Measurements from ENCODE around the gene MS4A18. TPM values are rescaled to one million over a fixed set of nuclear protein-coding genes. Genes with fewer than 3 reads are reported as not detected.

The MS4A18 gene
- total RNA-seq, 1 donor from 2014 or later: not detected

GRCh38 chr11:60699284-60699691 is 25.2 kb upstream of the MS4A18 start, which contains the start of gene MS4A8:
TSS of gene MS4A8 (plus strand) at chr11:60699612. CDS start at chr11:60700861, 1,249 bp downstream.
- no peaks in the 10 kb centered on the region for H3K4me1 Mint-ChIP-seq (ENCODE audit: low read depth)
- peaks cover 7% of the 10 kb centered on the region for H3K9me3 Mint-ChIP-seq (ENCODE audit: low read depth)
- H3K27me3 Mint-ChIP-seq (ENCODE audit: low read depth): peaks cover 18% of the 10 kb centered on the region
- no peak for TF ChIP-seq CTCF (IDR thresholded peaks at IDR 0.05)
- DNase-seq (ENCODE audit: low spot score): no peak
- H3K36me3 Mint-ChIP-seq (ENCODE audit: low read depth): no peaks in the 10 kb centered on the region
- no peak within 1 kb of the TSS for H3K27ac Mint-ChIP-seq (ENCODE audit: unreplicated experiment)
- H3K4me3 Mint-ChIP-seq (ENCODE audit: unreplicated experiment): no peak within 1 kb of the TSS

- Mint-ChIP-seq H3K4me1 (ENCODE audit: low read depth) (no peaks in the 10 kb centered on the region), H3K27ac (ENCODE audit: unreplicated experiment) (no peak overlapping the region), H3K9me3 (ENCODE audit: low read depth) (peaks cover 7% of the 10 kb centered on the region), H3K27me3 (ENCODE audit: low read depth) (peaks cover 20% of the 10 kb centered on the region), H3K36me3 (ENCODE audit: low read depth) (no peaks in the 10 kb centered on the region), H3K4me3 (ENCODE audit: unreplicated experiment) (no peak overlapping the region)
- no peak for DNase-seq (ENCODE audit: low spot score)
- TF ChIP-seq CTCF (IDR thresholded peaks at IDR 0.05): no peak
Observed at GRCh38 chr11:60699936-60700335, 24.6 kb upstream of the MS4A18 start.

- H3K4me1 Mint-ChIP-seq (ENCODE audit: low read depth): no peaks in the 10 kb centered on the region
- H3K36me3 Mint-ChIP-seq (ENCODE audit: low read depth): no peaks in the 10 kb centered on the region
- no peak overlapping the region for H3K4me3 Mint-ChIP-seq (ENCODE audit: unreplicated experiment)
- DNase-seq (ENCODE audit: low spot score): no peak
- TF ChIP-seq CTCF (IDR thresholded peaks at IDR 0.05): peak; percentile 64
- no peaks in the 10 kb centered on the region for H3K9me3 Mint-ChIP-seq (ENCODE audit: low read depth)
- peaks cover 10% of the 10 kb centered on the region for H3K27me3 Mint-ChIP-seq (ENCODE audit: low read depth)
- no peak overlapping the region for H3K27ac Mint-ChIP-seq (ENCODE audit: unreplicated experiment)
Observed at GRCh38 chr11:60700689-60701468, 23.6 kb upstream of the MS4A18 start.

GRCh38 chr11:60701469-60701818 is 23.1 kb upstream of the MS4A18 start:
- Mint-ChIP-seq H3K27me3 (ENCODE audit: low read depth) (peaks cover 11% of the 10 kb centered on the region), H3K36me3 (ENCODE audit: low read depth) (no peaks in the 10 kb centered on the region), H3K27ac (ENCODE audit: unreplicated experiment) (no peak overlapping the region), H3K4me1 (ENCODE audit: low read depth) (no peaks in the 10 kb centered on the region), H3K9me3 (ENCODE audit: low read depth) (no peaks in the 10 kb centered on the region), H3K4me3 (ENCODE audit: unreplicated experiment) (no peak overlapping the region)
- DNase-seq (ENCODE audit: low spot score): no peak
- TF ChIP-seq CTCF (IDR thresholded peaks at IDR 0.05): peak; percentile 25

- no peak for TF ChIP-seq CTCF (IDR thresholded peaks at IDR 0.05)
- no peak overlapping the region for H3K4me3 Mint-ChIP-seq (ENCODE audit: unreplicated experiment)
- no peak overlapping the region for H3K27ac Mint-ChIP-seq (ENCODE audit: unreplicated experiment)
- no peak for DNase-seq (ENCODE audit: low spot score)
- H3K4me1 Mint-ChIP-seq (ENCODE audit: low read depth): no peaks in the 10 kb centered on the region
- peaks cover 15% of the 10 kb centered on the region for H3K27me3 Mint-ChIP-seq (ENCODE audit: low read depth)
- H3K36me3 Mint-ChIP-seq (ENCODE audit: low read depth): no peaks in the 10 kb centered on the region
- H3K9me3 Mint-ChIP-seq (ENCODE audit: low read depth): no peaks in the 10 kb centered on the region
Observed at GRCh38 chr11:60703374-60703773, 21.1 kb upstream of the MS4A18 start.
